Stomach smooth muscle (tissue), 2 donors: ENCODE results near the gene CAPN15.

Source experiments
- H3K27ac ChIP-seq: one replicate; pipeline ENCODE4 v1.7.0; 2013; ENCODE audit warnings: mild to moderate bottlenecking, low read length, inconsistent platforms
- H3K27me3 ChIP-seq, 2 donors: one replicate each; pipeline ENCODE4 v1.7.0; 2013; ENCODE audit warnings: low read length in 2 of 2; ENCODE audit not compliant: insufficient read depth in 2 of 2, control insufficient read depth in 1 of 2
- H3K36me3 ChIP-seq, 2 donors: one replicate each; pipeline ENCODE4 v1.7.0; 2013; ENCODE audit warnings: low read length in 2 of 2; ENCODE audit not compliant: control insufficient read depth in 2 of 2, insufficient read depth in 2 of 2
- H3K4me1 ChIP-seq: one replicate; pipeline ENCODE4 v1.7.0; 2013; ENCODE audit warnings: low read length; ENCODE audit not compliant: control insufficient read depth, insufficient read depth
- H3K4me3 ChIP-seq, 2 donors: one replicate each; pipeline ENCODE4 v1.7.0; 2013; ENCODE audit warnings: low read length in 2 of 2
- H3K9ac ChIP-seq, 2 donors: one replicate each; pipeline ENCODE4 v1.7.0; 2013; ENCODE audit warnings: low read length in 2 of 2, mild to moderate bottlenecking in 1 of 2
- H3K9me3 ChIP-seq, 2 donors: one replicate each; pipeline ENCODE4 v1.7.0; 2013; ENCODE audit warnings: low read length in 2 of 2; ENCODE audit not compliant: control insufficient read depth in 2 of 2
- donor health status: healthy.
- donor health status: Pancreatic carcinoma.

The CAPN15 gene

DNA sequence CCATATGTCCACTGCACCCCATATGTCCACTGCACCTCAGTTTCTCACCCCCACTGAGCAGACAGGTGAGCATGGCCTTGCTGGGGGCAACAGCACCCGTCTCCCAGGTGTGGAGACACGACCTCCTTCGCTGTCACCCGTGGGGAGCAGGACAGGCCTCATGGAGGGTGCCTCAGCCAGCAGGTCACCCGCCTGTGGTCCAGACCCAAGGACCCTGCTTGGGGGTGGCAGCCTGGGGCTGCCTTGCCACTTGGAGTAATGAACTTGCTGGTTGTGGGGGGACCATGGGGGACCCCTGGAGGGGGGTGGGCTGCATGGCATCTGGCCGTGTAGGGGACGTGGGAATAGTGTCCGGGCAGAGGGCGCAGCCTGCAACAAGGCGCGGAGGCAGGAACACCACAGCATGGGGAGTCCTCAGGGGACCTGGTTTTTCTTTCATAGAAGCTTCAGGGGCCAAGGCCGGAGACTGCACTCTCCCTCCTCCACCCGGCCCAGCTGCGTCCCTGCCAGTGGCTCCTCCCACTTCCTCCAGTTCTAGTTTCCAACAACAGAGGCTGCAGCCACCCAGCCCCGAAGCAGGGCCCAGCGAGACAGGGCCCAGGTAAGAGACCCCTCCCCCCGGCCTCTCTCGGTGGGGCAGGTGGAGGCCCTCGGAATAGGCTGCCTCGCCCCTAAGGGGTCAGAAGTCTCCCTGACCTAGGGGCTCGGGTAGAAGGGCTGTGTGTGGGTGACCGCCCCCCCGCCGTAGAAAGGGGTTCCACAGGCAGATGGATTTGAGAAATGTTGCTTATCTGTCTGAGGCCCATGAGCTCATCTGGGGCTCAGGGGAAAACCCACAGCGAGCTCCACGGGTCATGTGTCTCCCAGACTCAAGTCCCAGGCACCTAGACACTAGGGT is 39.2 kb downstream of the CAPN15 start, which contains the start of gene NHLRC4:
Gene NHLRC4, plus strand, starts transcription at position 531 of the 898 bp plus-strand sequence. CDS start 1,043 bp downstream, outside the sequence.
- Histone ChIP-seq H3K4me3 (peak within 1 kb of the TSS in 1 of 2 donors; percentile 62), H3K9ac (peak within 1 kb of the TSS in 1 of 2 donors; percentile 5), H3K4me1 (peaks cover 55% of the 10 kb centered on the region), H3K36me3 (no peaks in the 10 kb centered on the region), H3K9me3 (no peaks in the 10 kb centered on the region), H3K27ac (no peak within 1 kb of the TSS), H3K27me3 (peaks cover 2 to 5% of the 10 kb centered on the region in 2 donors)

GRCh38 chr16:567373-568256 is 40.1 kb downstream of the CAPN15 start:
- Histone ChIP-seq H3K36me3 (no peaks in the 10 kb centered on the region), H3K9me3 (no peaks in the 10 kb centered on the region), H3K27ac (no peak overlapping the region), H3K4me1 (peaks cover 57% of the 10 kb centered on the region), H3K4me3 (peak overlapping the region in 1 of 2 donors; percentile 62), H3K9ac (no peak overlapping the region), H3K27me3 (no peaks in the 10 kb centered on the region)

DNA sequence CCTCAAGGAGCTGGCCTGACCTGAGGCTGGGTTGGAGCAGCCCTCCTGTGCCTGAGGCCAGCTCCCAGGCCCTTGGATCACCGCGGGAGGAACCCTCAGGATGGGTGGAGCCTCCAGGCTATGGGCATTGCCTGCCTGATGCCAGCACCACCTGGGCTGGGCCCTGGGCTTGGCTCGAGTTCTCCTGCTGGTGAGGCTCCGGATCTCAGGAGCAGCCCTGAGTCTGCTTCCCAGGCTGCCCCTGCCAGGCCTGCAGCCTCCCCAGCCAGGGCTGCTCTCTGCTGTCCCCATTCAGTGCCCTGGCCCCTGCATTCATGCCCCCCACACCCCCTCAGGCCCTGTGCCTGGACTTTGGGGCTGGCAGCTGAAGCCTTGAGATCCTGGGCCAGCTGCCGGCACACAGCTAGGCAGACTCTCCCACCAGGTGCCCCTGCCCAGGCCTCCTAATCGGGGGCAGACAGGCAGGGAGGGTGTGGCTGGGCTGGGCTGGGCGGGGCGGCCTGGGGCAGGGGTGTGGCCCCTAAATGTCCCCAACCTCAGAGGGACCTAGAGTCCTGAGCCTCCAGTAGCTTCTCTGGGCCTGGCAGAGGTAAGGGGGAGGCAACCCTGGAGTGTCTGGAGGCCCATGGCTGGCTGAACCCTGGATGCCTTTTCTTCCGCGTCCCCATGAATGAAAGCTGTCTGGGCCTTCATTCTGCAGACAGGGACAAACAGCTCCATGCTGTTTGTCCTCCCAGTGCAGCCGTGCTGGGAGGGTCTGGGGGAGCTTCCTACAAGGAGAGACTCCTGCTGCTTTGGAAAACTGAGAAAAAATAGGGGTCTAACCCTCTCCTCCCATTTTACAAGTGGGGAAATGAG is 41.1 kb downstream of the CAPN15 start:
- peak overlapping the region; percentile 67 to 82 for H3K4me3 ChIP-seq
- H3K4me1 ChIP-seq, result peaks cover 57% of the 10 kb centered on the region
- H3K9me3 ChIP-seq, result no peaks in the 10 kb centered on the region
- no peaks in the 10 kb centered on the region for H3K27me3 ChIP-seq
- H3K9ac ChIP-seq, result peak overlapping the region; percentile 81 to 84
- no peaks in the 10 kb centered on the region for H3K36me3 ChIP-seq
- peak overlapping the region; percentile 73 for H3K27ac ChIP-seq

DNA sequence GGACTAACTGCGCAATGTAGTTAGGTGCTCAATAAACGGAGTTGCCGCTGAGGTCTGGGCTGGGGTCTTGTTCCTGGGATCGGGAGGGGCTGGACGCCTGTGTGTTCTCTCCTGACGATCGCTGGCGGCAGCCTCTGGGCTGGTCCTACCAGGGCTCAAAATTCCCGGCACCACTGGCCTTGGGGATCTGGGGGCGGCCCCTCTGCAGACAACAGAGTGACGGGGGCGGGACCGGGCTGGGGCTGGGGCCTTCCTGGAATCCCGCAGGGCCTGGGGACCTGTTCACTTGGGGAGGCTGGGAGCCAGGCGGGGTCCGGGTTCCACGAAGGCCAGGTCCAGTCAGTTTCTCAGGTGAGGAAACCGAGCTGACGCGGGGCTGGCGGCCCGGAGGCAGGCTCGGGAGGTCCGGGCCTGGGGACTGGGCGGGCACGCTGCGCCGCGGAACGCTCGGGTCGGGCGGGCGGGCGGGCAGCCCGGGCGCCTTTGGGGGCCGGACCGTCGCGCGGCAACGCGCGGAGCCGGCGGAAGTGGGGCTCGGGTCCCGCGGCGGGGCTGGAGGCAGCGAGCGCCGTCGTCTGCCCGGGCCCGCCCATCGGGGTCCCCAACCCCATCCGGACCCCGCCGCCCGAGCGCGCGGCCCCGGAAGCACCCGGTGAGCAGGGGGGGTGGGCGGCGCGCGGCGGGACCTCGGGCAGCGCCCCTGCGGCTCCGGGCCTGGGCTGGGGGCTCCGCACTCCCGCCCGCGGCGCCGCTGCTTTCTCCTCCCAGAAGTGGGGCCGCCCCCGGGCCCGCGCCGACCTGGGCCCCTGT is 42.1 kb downstream of the CAPN15 start, which contains the start of gene PIGQ:
Gene PIGQ, plus strand, starts transcription at position 524 of the 810 bp plus-strand sequence. CDS start 4,107 bp downstream, outside the sequence.
- peak within 1 kb of the TSS; percentile 70 to 82 for H3K4me3 ChIP-seq
- no peaks in the 10 kb centered on the region for H3K27me3 ChIP-seq
- peak within 1 kb of the TSS; percentile 81 to 84 for H3K9ac ChIP-seq
- H3K4me1 ChIP-seq, result peaks cover 57% of the 10 kb centered on the region
- peak within 1 kb of the TSS; percentile 73 for H3K27ac ChIP-seq
- no peaks in the 10 kb centered on the region for H3K36me3 ChIP-seq
- no peaks in the 10 kb centered on the region for H3K9me3 ChIP-seq

GRCh38 chr16:572865-573650 is 45.5 kb downstream of the CAPN15 start:
- no peak overlapping the region for H3K27ac ChIP-seq
- no peaks in the 10 kb centered on the region for H3K9me3 ChIP-seq
- peaks cover 29% of the 10 kb centered on the region for H3K4me1 ChIP-seq
- no peak overlapping the region for H3K4me3 ChIP-seq
- H3K9ac ChIP-seq, result no peak overlapping the region
- H3K36me3 ChIP-seq, result peaks cover 0 to 6% of the 10 kb centered on the region in 2 donors
- no peaks in the 10 kb centered on the region for H3K27me3 ChIP-seq

- H3K4me1 ChIP-seq, result peaks cover 18% of the 10 kb centered on the region
These were observed 46.7 kb downstream of the CAPN15 start for GRCh38 chr16:574021-574760.

DNA sequence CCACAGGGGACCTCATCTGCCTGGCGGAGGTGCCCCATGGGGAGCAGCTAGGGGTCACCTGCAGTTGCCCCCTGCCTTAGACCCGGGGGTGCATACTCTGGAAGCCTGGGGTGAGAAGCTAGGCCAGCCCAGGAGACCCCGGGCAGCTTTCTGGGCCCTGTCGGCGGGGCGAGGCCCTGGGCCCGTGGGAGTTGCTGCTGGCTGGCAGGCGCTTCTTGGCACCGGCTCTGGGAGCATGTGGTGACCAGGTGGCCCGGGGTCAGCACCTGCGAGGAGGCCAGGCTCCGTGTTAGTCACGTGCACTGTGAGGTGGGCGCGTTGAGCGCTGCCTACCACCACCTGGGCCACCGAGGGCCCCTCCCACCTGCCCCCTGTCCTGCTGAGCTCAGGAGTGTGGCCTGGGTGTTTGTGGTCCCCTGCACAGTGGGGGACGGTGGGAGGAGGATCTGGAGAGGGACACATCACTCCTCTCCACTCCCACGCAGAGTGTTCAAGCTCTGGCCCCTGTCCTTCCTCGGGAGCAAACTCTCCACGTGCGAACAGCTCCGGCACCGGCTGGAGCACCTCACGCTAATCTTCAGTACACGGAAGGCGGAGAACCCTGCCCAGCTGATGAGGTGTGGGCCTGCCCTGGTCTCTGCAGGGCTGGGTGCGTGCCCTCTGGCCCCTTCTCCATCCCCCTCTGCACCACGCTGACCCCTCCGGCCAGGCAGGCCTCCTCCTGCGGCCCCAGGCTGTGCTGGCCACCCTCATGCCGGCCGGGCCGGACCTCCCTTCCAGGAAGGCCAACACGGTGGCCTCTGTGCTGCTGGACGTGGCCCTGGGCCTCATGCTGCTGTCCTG is 48.1 kb downstream of the CAPN15 start:
- Histone ChIP-seq H3K9ac (no peak overlapping the region), H3K4me1 (peaks cover 11% of the 10 kb centered on the region), H3K27ac (no peak overlapping the region), H3K36me3 (peaks cover 0 to 6% of the 10 kb centered on the region in 2 donors), H3K27me3 (no peaks in the 10 kb centered on the region), H3K4me3 (no peak overlapping the region), H3K9me3 (no peaks in the 10 kb centered on the region)

More at GRCh38 chr16:574021-574760, 46.7 kb downstream of the CAPN15 start:
- no peak overlapping the region for H3K4me3 ChIP-seq
- no peaks in the 10 kb centered on the region for H3K9me3 ChIP-seq
- peaks cover 0 to 6% of the 10 kb centered on the region in 2 donors for H3K36me3 ChIP-seq
- no peak overlapping the region for H3K9ac ChIP-seq
- H3K27ac ChIP-seq, result no peak overlapping the region
- H3K27me3 ChIP-seq, result no peaks in the 10 kb centered on the region

GRCh38 chr16:576197-576822 is 48.8 kb downstream of the CAPN15 start:
- Histone ChIP-seq H3K9ac (no peak overlapping the region), H3K4me3 (no peak overlapping the region), H3K27me3 (no peaks in the 10 kb centered on the region), H3K36me3 (peaks cover 0 to 9% of the 10 kb centered on the region in 2 donors), H3K27ac (no peak overlapping the region), H3K4me1 (peaks cover 3% of the 10 kb centered on the region), H3K9me3 (no peaks in the 10 kb centered on the region)
